PC-9 (cell line): ENCODE data around the gene FGF22. TPM values are rescaled to one million over a fixed set of nuclear protein-coding genes. Genes with fewer than 3 reads are reported as not detected.
"Not testable (repeated sequence)": the region's sequence is repeated elsewhere in the genome, so short reads cannot be mapped to it uniquely, and the experiment has no call there.

Source experiments
- BruUV-seq: library from RNA; stranded (reverse); fragments of 400-500 nt; replicated peaks from 2 replicates; lab custom pipeline; 2021; lab: Mats Ljungman, UMichigan
- CTCF ChIA-PET: fragments of 300-600 bp; sonication (Branson Sonifier 250); formaldehyde crosslinking; loops from one replicate; lab custom pipeline; 2022; ENCODE audit warnings: antibody characterized with exemption; lab: Charles Lee
- POLR2A ChIA-PET: fragments of 300-600 bp; sonication (Branson Sonifier 250); formaldehyde crosslinking; loops from one replicate; lab custom pipeline; 2022; ENCODE audit warnings: antibody characterized with exemption; ENCODE audit not compliant: unreplicated experiment; lab: Charles Lee
- DNase-seq, 2 experiments: peaks; one replicate each; pipeline versions ENCODE4 v3.0.0 to v3.0.0-alpha.2; 2015 to 2022; ENCODE audit warnings: mixed read lengths in 1 of 2
- H2AFZ ChIP-seq: fragments of 200-600 bp; sonication (generic); 2 replicates; pipeline ENCODE4 v1.8.1; 2017; ENCODE audit warnings: antibody characterized with exemption
- H3F3A ChIP-seq: fragments of 200-600 bp; sonication (generic); 2 replicates; pipeline ENCODE4 v1.8.1; 2017; ENCODE audit warnings: antibody characterized with exemption, mild to moderate bottlenecking, low read depth; ENCODE audit not compliant: insufficient read depth
- H3K27ac ChIP-seq: fragments of 200-600 bp; sonication (generic); 2 replicates; pipeline ENCODE4 v1.6.1; 2016; ENCODE audit warnings: mixed run types
- H3K27me3 ChIP-seq: fragments of 200-600 bp; sonication (generic); 2 replicates; pipeline ENCODE4 v1.6.1; 2016; ENCODE audit warnings: low read depth, mixed run types; ENCODE audit not compliant: insufficient read depth
- H3K36me3 ChIP-seq: fragments of 200-600 bp; sonication (generic); 2 replicates; pipeline ENCODE4 v1.6.1; 2016; ENCODE audit warnings: low read depth, mixed run types
- H3K4me1 ChIP-seq: fragments of 200-600 bp; sonication (generic); replicated peaks from 2 replicates; pipeline ENCODE4 v1.6.1; 2016; ENCODE audit warnings: mixed run types; ENCODE audit not compliant: insufficient read depth
- H3K4me2 ChIP-seq: fragments of 200-600 bp; sonication (generic); 2 replicates; pipeline ENCODE4 v1.6.1; 2017; ENCODE audit warnings: mixed run types
- H3K4me3 ChIP-seq: fragments of 200-600 bp; sonication (generic); 2 replicates; pipeline ENCODE4 v1.6.1; 2016; ENCODE audit warnings: mixed run types
- H3K79me2 ChIP-seq: fragments of 200-600 bp; sonication (generic); 2 replicates; pipeline ENCODE4 v1.6.1; 2017; ENCODE audit warnings: low read depth, mixed run types
- H3K9me2 ChIP-seq: fragments of 200-600 bp; sonication (generic); 2 replicates; pipeline ENCODE4 v1.8.1; 2017; ENCODE audit warnings: mild to moderate bottlenecking; ENCODE audit not compliant: insufficient read depth
- H3K9me3 ChIP-seq: fragments of 200-600 bp; sonication (generic); 2 replicates; pipeline ENCODE4 v1.8.1; 2016; ENCODE audit warnings: low read depth; ENCODE audit not compliant: insufficient read depth
- H4K20me1 ChIP-seq: fragments of 200-600 bp; sonication (generic); 2 replicates; pipeline ENCODE4 v1.8.1; 2017; ENCODE audit not compliant: insufficient read depth
- CTCF ChIP-seq: fragments of 200-600 bp; sonication (generic); conservative IDR thresholded peaks from 2 replicates; pipeline ENCODE4 v1.6.1; 2017; ENCODE audit warnings: mixed run types, antibody characterized with exemption, mild to moderate bottlenecking, moderate library complexity
- EZH2 ChIP-seq: fragments of 200-600 bp; sonication (generic); IDR thresholded peaks from 2 replicates; pipeline ENCODE4 v1.8.0; 2017; ENCODE audit warnings: antibody characterized with exemption, low read depth
- intact Hi-C: fragments of 100-400 bp; cut with micrococcal nuclease; formaldehyde crosslinking; loops from one replicate; pipeline ENCODE4 v1.10.0; 2022; ENCODE audit not compliant: unreplicated experiment
- total RNA-seq: library from RNA; stranded (reverse); gene quantifications from 2 replicates; pipeline ENCODE4 v1.2.3, GENCODE V29; 2021

The FGF22 gene
- total RNA-seq, 1 experiment from 2014 or later, result not detected

GRCh38 chr19:601790-602189 lies 37.9 kb upstream of the FGF22 start:
- Histone ChIP-seq H3F3A (no peaks in the 10 kb centered on the region), H3K79me2 (no peaks in the 10 kb centered on the region), H3K4me2 (no peak overlapping the region), H3K9me3 (no peaks in the 10 kb centered on the region), H3K4me3 (no peak overlapping the region), H2AFZ (no peak overlapping the region), H3K9me2 (no peaks in the 10 kb centered on the region), H3K4me1 (no peaks in the 10 kb centered on the region), H3K36me3 (no peaks in the 10 kb centered on the region), H3K27ac (no peak overlapping the region), H3K27me3 (no peaks in the 10 kb centered on the region; the same call in 1 of the 2 replicates), H4K20me1 (no peaks in the 10 kb centered on the region)
- ChIA-PET POLR2A (no interaction called here), CTCF (no interaction called here)
- TF ChIP-seq EZH2, result no peak
- no peak for TF ChIP-seq CTCF
- intact Hi-C loops, result no loop called here
- BruUV-seq, result no TSS peak
- DNase-seq, result no peak

DNA sequence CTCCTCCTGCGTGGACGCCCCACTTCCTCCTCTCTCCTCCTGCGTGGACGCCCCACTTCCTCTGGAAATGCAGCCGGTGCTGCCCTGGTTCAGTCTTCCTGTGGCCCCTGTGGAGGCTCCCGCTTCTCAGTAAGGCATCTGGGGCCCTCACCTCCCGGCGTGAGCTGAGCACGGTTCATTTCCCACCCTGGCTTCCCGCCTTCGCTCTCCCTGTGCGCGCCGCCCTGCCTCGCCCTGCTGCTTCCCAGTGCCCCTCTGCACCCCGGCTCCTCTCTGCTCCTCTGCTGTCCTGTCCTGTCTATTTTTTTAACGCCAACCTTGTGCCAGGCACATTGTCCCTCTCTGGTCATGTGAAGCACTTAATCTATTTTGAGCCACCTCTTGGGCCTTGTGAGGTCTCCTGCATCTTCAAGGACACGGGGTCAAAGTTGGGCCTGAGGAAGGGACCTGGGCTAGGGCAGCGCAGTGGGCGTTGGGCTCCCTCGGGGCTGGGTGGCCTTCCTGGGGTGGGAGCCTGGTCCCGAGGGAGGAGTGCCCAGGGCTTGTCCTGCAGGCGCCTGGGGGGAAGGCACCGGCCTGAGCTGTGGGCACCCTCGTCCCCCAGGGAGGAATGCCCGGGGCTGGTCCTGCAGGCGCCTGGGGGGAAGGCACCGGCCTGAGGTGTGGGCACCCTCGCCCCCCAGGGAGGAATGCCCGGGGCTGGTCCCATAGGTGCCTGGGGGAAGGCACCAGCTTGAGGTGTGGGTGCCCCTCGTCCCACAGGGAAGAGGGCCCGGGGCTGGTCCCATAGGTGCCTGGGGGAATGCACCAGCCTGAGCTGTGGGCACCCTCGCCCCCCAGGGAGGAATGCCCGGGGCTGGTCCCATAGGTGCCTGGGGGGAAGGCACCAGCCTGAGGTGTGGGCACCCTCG lies 37.0 kb upstream of the FGF22 start:
- Histone ChIP-seq H3K9me3 (no peaks in the 10 kb centered on the region), H3K4me3 (no peak overlapping the region), H3F3A (no peaks in the 10 kb centered on the region), H3K9me2 (no peaks in the 10 kb centered on the region), H4K20me1 (no peaks in the 10 kb centered on the region), H3K27me3 (no peaks in the 10 kb centered on the region), H3K27ac (no peak overlapping the region), H3K79me2 (no peaks in the 10 kb centered on the region), H3K4me2 (no peak overlapping the region), H3K4me1 (no peaks in the 10 kb centered on the region), H2AFZ (no peak overlapping the region), H3K36me3 (no peaks in the 10 kb centered on the region)
- POLR2A ChIA-PET, result no interaction called here
- no peak for DNase-seq
- TF ChIP-seq CTCF (no peak), EZH2 (no peak)
- CTCF ChIA-PET, result no interaction called here
- no TSS peak for BruUV-seq
- intact Hi-C loops, result no loop called here

DNA sequence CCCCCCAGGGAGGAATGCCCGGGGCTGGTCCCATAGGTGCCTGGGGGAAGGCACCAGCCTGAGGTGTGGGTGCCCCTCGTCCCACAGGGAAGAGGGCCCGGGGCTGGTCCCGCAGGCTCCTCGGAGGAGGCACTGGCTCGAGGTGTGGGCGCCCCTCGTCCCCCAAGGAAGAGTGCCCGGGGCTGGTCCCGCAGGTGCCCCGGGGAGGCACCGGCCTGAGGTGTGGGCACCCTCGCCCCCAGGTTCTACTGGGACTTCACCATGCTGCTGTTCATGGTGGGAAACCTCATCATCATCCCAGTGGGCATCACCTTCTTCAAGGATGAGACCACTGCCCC lies 36.4 kb upstream of the FGF22 start:
- H3K79me2 ChIP-seq, CTCF ChIA-PET, H3K9me2 ChIP-seq, H3K27me3 ChIP-seq, DNase-seq, intact Hi-C loops, H3K4me3 ChIP-seq, H3K27ac ChIP-seq, H4K20me1 ChIP-seq, H3K4me1 ChIP-seq, H3K36me3 ChIP-seq, POLR2A ChIA-PET, H3K9me3 ChIP-seq, H3K4me2 ChIP-seq, BruUV-seq, H3F3A ChIP-seq, H2AFZ ChIP-seq: not testable (repeated sequence)

GRCh38 chr19:603779-604178 lies 35.9 kb upstream of the FGF22 start:
- DNase-seq, POLR2A ChIA-PET, BruUV-seq: not testable (repeated sequence)

More at GRCh38 chr19:603779-604178, 35.9 kb upstream of the FGF22 start:
- CTCF ChIA-PET, H3K9me3 ChIP-seq, H3K27ac ChIP-seq, H3K9me2 ChIP-seq, H3K4me2 ChIP-seq, H3K27me3 ChIP-seq, H3K4me1 ChIP-seq, H3K4me3 ChIP-seq, H3K36me3 ChIP-seq, H2AFZ ChIP-seq, intact Hi-C loops, H4K20me1 ChIP-seq, H3F3A ChIP-seq, H3K79me2 ChIP-seq: not testable (repeated sequence)
